ENCODE measurements around the gene THEMIS2. TPM values are rescaled to one million over a fixed set of nuclear protein-coding genes. Genes with fewer than 3 reads are reported as not detected.

THEMIS2 gene
- total RNA-seq, 1 donor from 2014 or later, result 6.3 TPM

GRCh38 chr1:27931759-27932158 lies 59.4 kb downstream of the THEMIS2 start:
- ATAC-seq (no peak), DNase-seq (ENCODE audit: missing footprints) (no peak)
- intact Hi-C loops (cut with DNase I), result no loop called here

- intact Hi-C loops (cut with DNase I), result no loop called here
- no peak for DNase-seq (ENCODE audit: missing footprints)
Measured at GRCh38 chr1:27934818-27935549, 62.6 kb downstream of the THEMIS2 start, which contains the start of gene SMPDL3B. TSS of gene SMPDL3B (plus strand) at chr1:27935000. CDS start at chr1:27935184, 184 bp downstream.

GRCh38 chr1:27935721-27936120 lies 63.4 kb downstream of the THEMIS2 start:
- DNase-seq (ENCODE audit: missing footprints), result no peak
- intact Hi-C loops (cut with DNase I), result no loop called here
- no peak for ATAC-seq

More at GRCh38 chr1:27934818-27935549, 62.6 kb downstream of the THEMIS2 start, which contains the start of gene SMPDL3B:
- no peak for ATAC-seq

Other genes with a start within 250 kb of the THEMIS2 start
- 5.1 TPM for gene FGR, start 237.4 kb upstream of the THEMIS2 start, total RNA-seq
- 34.6 TPM for gene IFI6, start 200.4 kb upstream of the THEMIS2 start, total RNA-seq
- gene FAM76A, start 146.6 kb upstream of the THEMIS2 start, total RNA-seq, result 10.6 TPM
- 24.4 TPM for gene STX12, start 99.3 kb upstream of the THEMIS2 start, total RNA-seq
- gene PPP1R8, start 41.8 kb upstream of the THEMIS2 start, total RNA-seq, result 23.9 TPM
- 24.0 TPM for gene RPA2, start 42.0 kb downstream of the THEMIS2 start, total RNA-seq
- not detected for gene SMPDL3B, start 62.5 kb downstream of the THEMIS2 start, total RNA-seq
- gene XKR8, start 87.4 kb downstream of the THEMIS2 start, total RNA-seq, result 6.2 TPM
- gene EYA3, start 216.1 kb downstream of the THEMIS2 start, total RNA-seq, result 18.3 TPM